CD4-positive, alpha-beta T cell treated with Interleukin-2 at 100 ng/mL for 4 hours (primary cell): ENCODE results near the gene ALG9.
A peak's percentile ranks its signal among the peaks of the same experiment; 100 is the strongest.

Source experiments
- DNase-seq: peaks from one replicate; pipeline ENCODE4 v3.0.0-alpha.2; 2020; ENCODE audit warnings: low spot score

The ALG9 gene

DNA sequence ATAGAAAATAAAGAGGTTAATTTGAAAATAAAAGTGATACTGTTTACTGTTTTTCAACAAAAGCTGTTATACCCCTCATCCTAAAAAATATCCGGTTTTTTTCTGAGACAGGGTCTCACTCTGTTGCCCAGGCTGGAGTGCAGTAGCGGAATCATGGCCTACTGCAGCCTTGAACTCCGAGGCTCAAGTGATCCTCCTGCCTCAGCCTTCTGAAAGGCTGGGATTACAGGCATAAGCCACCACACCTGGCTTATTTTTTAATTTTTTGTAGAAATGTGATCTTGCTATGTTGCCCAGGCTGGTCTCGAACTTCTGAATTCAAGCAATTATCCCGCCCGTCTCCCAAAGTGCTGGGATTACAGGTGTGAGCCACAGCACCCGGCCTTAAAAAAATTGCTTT lies 35.7 kb downstream of the ALG9 start:
- no peak for DNase-seq

DNA sequence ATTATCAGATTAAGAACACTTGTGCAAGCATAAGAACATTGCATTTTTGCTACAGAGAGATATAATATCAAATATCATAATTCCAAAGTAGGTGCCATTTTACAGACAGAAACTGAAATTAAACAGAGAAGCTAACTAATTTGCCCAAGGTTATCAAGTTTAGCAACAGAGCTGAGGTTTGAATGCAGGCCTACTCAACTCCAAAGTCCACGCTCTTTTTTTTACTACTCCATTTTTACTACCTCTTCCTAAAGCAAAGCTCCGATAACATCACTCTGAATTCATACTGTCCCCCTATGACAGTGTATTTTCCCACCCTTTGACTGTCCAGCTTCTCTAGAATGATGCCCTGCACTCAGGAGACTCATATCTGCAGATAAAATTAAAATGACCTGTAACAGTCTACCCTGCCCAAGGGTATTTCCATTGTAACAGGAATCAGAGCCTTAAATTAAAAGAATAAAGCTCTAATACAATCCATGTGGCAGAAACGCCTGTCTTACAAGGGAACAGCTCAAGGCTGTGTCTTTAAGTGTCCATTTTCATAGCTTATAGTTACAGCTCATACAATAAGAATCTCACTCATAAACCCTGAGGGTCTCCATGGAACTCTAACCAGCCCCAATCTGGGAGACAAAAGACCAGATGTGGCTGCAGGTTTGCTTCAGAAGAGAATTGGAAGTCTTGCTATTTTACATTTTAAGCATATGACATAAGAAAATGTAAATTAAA lies 36.8 kb downstream of the ALG9 start:
- DNase-seq: no peak

- DNase-seq: no peak
Measured at GRCh38 chr11:111833524-111833923, 37.9 kb downstream of the ALG9 start.

GRCh38 chr11:111829185-111829968 lies 42.0 kb downstream of the ALG9 start:
- no peak for DNase-seq

GRCh38 chr11:111826322-111826950 lies 44.9 kb downstream of the ALG9 start:
- no peak for DNase-seq

GRCh38 chr11:111823629-111824028 lies 47.8 kb downstream of the ALG9 start:
- no peak for DNase-seq

- DNase-seq: no peak
Measured at GRCh38 chr11:111823131-111823530, 48.2 kb downstream of the ALG9 start.

DNA sequence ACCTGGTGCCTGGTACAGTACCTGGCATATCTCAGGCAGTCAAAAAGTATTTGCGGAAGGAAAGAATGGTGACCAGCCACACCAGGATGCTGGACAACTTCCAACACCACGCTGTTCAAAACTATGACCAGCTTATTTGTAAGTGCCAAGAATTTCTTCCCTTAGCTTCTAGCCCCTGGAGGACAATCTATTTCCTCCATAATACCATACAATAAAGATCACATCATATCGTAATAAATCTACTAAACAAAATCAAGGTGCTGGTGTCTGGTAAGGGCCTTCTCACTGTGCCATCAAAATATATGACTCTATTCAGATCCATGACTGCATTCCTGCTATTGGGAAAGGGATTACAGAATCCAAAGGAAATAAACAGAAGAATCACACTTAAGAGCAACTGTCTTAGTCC lies 51.5 kb downstream of the ALG9 start:
- no peak for DNase-seq

- DNase-seq: no peak
Measured at GRCh38 chr11:111819161-111819828, 52.1 kb downstream of the ALG9 start.

- no peak for DNase-seq
Measured at GRCh38 chr11:111815489-111815888, 55.9 kb downstream of the ALG9 start.

- no peak for DNase-seq
Measured at GRCh38 chr11:111814557-111815320, 56.6 kb downstream of the ALG9 start.

- no peak for DNase-seq
Measured at GRCh38 chr11:111814106-111814505, 57.3 kb downstream of the ALG9 start.

GRCh38 chr11:111812211-111812610 lies 59.2 kb downstream of the ALG9 start:
- no peak for DNase-seq

- no peak for DNase-seq
Measured at GRCh38 chr11:111811445-111811844, 59.9 kb downstream of the ALG9 start.

GRCh38 chr11:111808834-111809233 lies 62.5 kb downstream of the ALG9 start:
- no peak for DNase-seq

DNA sequence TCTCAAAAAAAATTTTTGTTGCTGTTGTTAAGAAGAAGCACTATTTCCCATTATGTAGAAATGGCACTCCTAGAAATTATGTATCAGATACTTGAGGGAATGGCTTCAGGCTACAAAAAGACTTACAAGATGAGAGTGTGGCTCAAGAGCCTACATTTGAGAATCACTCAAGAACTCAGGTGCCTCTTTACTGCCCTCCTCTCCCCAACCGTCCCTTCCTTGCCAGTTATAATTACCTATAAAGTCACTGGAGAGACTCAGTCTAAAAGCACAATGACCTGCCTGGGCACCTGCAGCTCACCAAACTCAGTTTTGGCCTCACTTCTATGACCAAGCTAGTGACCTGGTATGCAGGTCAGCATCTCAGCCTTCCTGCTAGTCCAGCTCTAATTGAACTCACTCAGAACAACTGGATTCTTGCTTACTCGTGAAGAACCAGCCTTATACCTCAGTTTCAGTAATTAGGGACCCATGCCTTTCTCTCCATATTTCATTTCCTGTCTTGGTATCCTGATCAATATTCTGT lies 63.3 kb downstream of the ALG9 start:
- no peak for DNase-seq

DNA sequence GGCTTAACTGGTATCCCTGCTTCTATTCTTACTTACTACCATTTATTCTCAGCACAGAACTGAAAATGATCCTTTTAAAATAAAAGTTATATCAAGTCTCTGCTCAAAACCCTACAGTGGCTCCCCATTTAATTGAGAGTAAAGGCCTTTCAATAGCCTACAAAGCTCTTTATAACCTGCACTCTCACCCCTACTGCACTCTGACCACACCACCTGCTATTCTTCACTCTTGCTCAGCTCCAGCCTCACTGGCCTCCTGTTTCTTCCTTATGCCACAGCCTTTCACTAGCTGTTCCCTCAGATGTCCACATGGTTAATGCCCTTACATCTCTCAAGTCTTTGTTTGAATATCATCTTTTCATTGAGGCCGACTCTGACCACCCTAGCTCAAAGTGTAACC lies 64.3 kb downstream of the ALG9 start:
- no peak for DNase-seq

DNA sequence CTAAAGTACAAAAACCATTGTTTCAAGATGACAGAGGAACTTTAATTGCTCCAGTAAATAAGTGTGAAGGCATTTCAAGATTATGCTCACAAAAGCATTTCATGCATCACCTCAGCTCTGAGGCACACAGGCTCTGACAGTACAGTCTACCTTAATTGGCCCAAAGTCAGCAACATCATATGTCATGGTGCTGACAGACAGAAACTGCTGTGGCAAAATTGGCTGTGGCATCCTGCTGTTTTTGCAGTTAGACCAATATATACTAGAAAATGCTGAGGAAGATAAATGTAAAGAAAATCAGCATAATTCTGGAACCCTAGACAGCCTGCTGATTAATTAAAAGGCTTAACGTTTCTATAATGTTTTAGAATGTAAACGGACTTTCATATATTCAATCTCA lies 70.2 kb downstream of the ALG9 start:
- DNase-seq: no peak

- no peak for DNase-seq
Measured at GRCh38 chr11:111798279-111798678, 73.1 kb downstream of the ALG9 start.

GRCh38 chr11:111797145-111797581 lies 74.2 kb downstream of the ALG9 start:
- DNase-seq: peak; percentile 4

- no peak for DNase-seq
Measured at GRCh38 chr11:111796696-111797095, 74.7 kb downstream of the ALG9 start.
